Measurements from ENCODE around the gene SCGB1C2. TPM values are rescaled to one million over a fixed set of nuclear protein-coding genes. Genes with fewer than 3 reads are reported as not detected.

The SCGB1C2 gene
- total and polyA plus RNA-seq, 2 experiments from 2014 or later, result not detected

DNA sequence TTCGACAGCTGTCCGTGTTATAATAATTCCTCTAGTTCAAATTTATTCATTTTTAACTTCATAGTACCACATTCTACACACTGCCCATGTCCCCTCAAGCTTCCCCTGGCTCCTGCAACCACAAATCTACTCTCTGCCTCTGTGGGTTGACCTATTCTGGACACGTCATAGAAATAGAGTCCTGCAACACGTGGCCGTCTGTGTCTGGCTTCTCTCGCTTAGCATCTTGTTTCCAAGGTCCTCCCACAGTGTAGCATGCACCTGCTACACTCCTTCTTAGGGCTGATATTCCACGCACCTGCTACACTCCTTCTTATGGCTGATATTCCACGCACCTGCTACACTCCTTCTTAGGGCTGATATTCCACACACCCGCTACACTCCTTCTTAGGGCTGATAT lies 16.5 kb downstream of the SCGB1C2 start:
- 77 to 81% methylated on average over 8 to 9 of the region's 9 CpGs for WGBS, 2 experiments (ENCODE audit: low coverage in 1 of 2, low lambda C conversion rate in 2 of 2, missing lambda C conversion rate in 2 of 2)
- no peak overlapping the region for H3K4me3 ChIP-seq

DNA sequence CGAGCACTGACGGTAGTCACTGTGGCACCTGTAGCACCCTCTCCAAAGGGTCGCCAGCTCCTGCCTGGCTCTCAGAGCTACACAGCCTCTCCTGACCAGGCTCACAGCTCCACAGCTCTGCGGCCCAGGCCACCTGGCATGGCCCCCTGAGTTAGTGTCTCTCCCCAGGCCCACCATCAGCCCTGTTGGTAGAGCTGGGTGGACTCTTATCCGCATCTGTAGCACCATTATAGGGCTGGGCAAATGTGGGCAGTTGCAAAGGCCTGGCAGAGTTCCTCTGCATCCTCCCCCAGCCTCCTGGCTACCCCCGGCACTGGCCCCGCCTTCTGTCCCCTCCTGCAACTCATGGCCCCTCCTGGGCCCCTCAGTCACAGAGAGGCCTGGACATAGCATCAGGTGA lies 18.2 kb downstream of the SCGB1C2 start:
- no peak for TF ChIP-seq EZH2phosphoT487 (IDR thresholded peaks at IDR 0.05; ENCODE audit: insufficient read depth, low read depth)
- TF ChIP-seq EZH2 (IDR thresholded peaks at IDR 0.05; ENCODE audit: insufficient read depth, poor library complexity, severe bottlenecking), result no peak
- H3K9me2 ChIP-seq (ENCODE audit: insufficient read depth), result no peaks in the 10 kb centered on the region
- no peak overlapping the region for H2AFZ ChIP-seq
- no peak overlapping the region for H3K4me2 ChIP-seq (ENCODE audit: unreplicated experiment)
- in situ Hi-C loops (cut with MboI), result no loop called here
- no peaks in the 10 kb centered on the region for H3K4me1 ChIP-seq (ENCODE audit: insufficient read depth)
- H3K36me3 ChIP-seq (ENCODE audit: low read depth), result no peaks in the 10 kb centered on the region
- H3K79me2 ChIP-seq (ENCODE audit: insufficient read depth), result no peaks in the 10 kb centered on the region
- no peak overlapping the region for H3K9ac ChIP-seq
- H3F3A ChIP-seq (ENCODE audit: insufficient read depth), result no peaks in the 10 kb centered on the region
- no peak overlapping the region for H3K27ac ChIP-seq
- no peaks in the 10 kb centered on the region for H3K9me3 ChIP-seq (ENCODE audit: low read depth)
- no peaks in the 10 kb centered on the region for H4K20me1 ChIP-seq (ENCODE audit: insufficient read depth)
- DNase-seq, result no peak
- no peak overlapping the region for H3K4me3 ChIP-seq
- H3K27me3 ChIP-seq (replicated peaks; ENCODE audit: insufficient read depth), result no peaks in the 10 kb centered on the region
- WGBS, 2 experiments (ENCODE audit: low coverage in 1 of 2, low lambda C conversion rate in 2 of 2, missing lambda C conversion rate in 2 of 2), result 66 to 78% methylated on average over 7 of the region's 7 CpGs

More for the DNA sequence above, 16.5 kb downstream of the SCGB1C2 start:
- Histone ChIP-seq H3K9me2 (ENCODE audit: insufficient read depth) (no peaks in the 10 kb centered on the region), H3K4me1 (ENCODE audit: insufficient read depth) (no peaks in the 10 kb centered on the region), H3K27me3 (replicated peaks; ENCODE audit: insufficient read depth) (no peaks in the 10 kb centered on the region), H3K79me2 (ENCODE audit: insufficient read depth) (no peaks in the 10 kb centered on the region), H3K27ac (no peak overlapping the region), H2AFZ (no peak overlapping the region), H3K36me3 (ENCODE audit: low read depth) (no peaks in the 10 kb centered on the region), H4K20me1 (ENCODE audit: insufficient read depth) (no peaks in the 10 kb centered on the region), H3K9ac (no peak overlapping the region), H3K4me2 (ENCODE audit: unreplicated experiment) (no peak overlapping the region), H3F3A (ENCODE audit: insufficient read depth) (no peaks in the 10 kb centered on the region), H3K9me3 (ENCODE audit: low read depth) (no peaks in the 10 kb centered on the region)
- TF ChIP-seq EZH2phosphoT487 (IDR thresholded peaks at IDR 0.05; ENCODE audit: insufficient read depth, low read depth) (no peak), EZH2 (IDR thresholded peaks at IDR 0.05; ENCODE audit: insufficient read depth, poor library complexity, severe bottlenecking) (no peak)
- in situ Hi-C loops (cut with MboI), result no loop called here
- no peak for DNase-seq

DNA sequence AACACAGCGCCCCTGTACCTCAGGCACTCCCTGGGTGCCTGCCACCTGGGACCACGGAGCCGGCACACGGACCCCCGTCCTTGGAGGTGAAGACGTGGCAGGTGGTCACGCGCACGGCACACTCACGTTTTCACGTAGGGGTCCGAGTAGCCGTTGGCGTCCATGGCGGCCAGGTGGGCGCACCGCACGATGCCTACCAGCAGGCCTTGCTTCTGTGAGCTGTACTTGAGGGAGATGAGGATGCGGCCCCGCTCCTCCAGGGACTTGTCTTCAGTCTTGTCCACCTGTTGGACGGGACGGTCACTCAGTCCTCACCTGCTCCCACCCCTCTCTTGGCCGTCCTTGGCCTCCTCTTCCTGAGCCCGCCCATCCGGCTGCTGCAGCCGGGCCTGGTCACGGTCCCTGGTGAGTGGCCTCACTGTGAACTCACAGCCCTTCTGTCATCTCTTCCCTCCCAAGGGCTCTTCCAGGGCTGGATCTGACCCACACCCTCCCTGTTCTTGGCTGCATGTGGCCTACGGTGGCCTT lies 18.8 kb downstream of the SCGB1C2 start:
- H3K79me2 ChIP-seq (ENCODE audit: insufficient read depth), result no peaks in the 10 kb centered on the region
- H3K36me3 ChIP-seq (ENCODE audit: low read depth), result no peaks in the 10 kb centered on the region
- no peak overlapping the region for H3K4me2 ChIP-seq (ENCODE audit: unreplicated experiment)
- H3K27ac ChIP-seq, result no peak overlapping the region
- H3K9me2 ChIP-seq (ENCODE audit: insufficient read depth), result no peaks in the 10 kb centered on the region
- 77 to 87% methylated on average over 20 to 24 of the region's 28 CpGs for WGBS, 2 experiments (ENCODE audit: low coverage in 1 of 2, low lambda C conversion rate in 2 of 2, missing lambda C conversion rate in 2 of 2)
- H3K4me1 ChIP-seq (ENCODE audit: insufficient read depth), result no peaks in the 10 kb centered on the region
- no peak overlapping the region for H2AFZ ChIP-seq
- H3K9me3 ChIP-seq (ENCODE audit: low read depth), result no peaks in the 10 kb centered on the region
- no peak for TF ChIP-seq EZH2 (IDR thresholded peaks at IDR 0.05; ENCODE audit: insufficient read depth, poor library complexity, severe bottlenecking)
- TF ChIP-seq EZH2phosphoT487 (IDR thresholded peaks at IDR 0.05; ENCODE audit: insufficient read depth, low read depth), result no peak
- H4K20me1 ChIP-seq (ENCODE audit: insufficient read depth), result no peaks in the 10 kb centered on the region
- no peaks in the 10 kb centered on the region for H3K27me3 ChIP-seq (replicated peaks; ENCODE audit: insufficient read depth)
- H3K4me3 ChIP-seq, result no peak overlapping the region
- H3K9ac ChIP-seq, result no peak overlapping the region
- in situ Hi-C loops (cut with MboI), result no loop called here
- no peak for DNase-seq
- no peaks in the 10 kb centered on the region for H3F3A ChIP-seq (ENCODE audit: insufficient read depth)

DNA sequence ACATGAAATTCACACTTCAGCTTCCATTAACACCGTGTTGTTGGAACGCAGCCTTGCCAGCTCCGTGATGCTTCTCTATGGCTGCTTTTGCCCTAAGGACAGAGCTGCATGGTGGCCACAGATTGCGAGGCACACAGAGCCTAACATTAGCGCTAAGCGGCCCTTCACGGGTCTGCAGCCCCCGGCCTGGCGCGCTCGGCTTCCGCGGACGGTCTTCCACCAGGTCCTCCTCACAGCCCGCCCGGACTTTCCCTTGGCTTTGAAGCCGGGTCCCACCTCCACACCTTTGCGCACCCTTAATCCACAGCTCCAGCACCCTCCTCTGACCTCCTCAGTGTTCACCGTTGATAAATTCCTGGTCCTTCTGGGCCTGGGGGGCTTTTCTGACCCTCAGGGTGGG lies 19.6 kb downstream of the SCGB1C2 start:
- WGBS, 2 experiments (ENCODE audit: low coverage in 1 of 2, low lambda C conversion rate in 2 of 2, missing lambda C conversion rate in 2 of 2), result 84 to 88% methylated on average over 18 to 19 of the region's 19 CpGs
- TF ChIP-seq EZH2phosphoT487 (IDR thresholded peaks at IDR 0.05; ENCODE audit: insufficient read depth, low read depth) (no peak), EZH2 (IDR thresholded peaks at IDR 0.05; ENCODE audit: insufficient read depth, poor library complexity, severe bottlenecking) (no peak)
- no peak overlapping the region for H3K9ac ChIP-seq
- no peaks in the 10 kb centered on the region for H3K27me3 ChIP-seq (replicated peaks; ENCODE audit: insufficient read depth)
- no peak overlapping the region for H3K4me2 ChIP-seq (ENCODE audit: unreplicated experiment)
- no peak overlapping the region for H3K27ac ChIP-seq
- H3K4me1 ChIP-seq (ENCODE audit: insufficient read depth), result no peaks in the 10 kb centered on the region
- no peak overlapping the region for H2AFZ ChIP-seq
- no peak for DNase-seq
- in situ Hi-C loops (cut with MboI), result no loop called here
- H3K36me3 ChIP-seq (ENCODE audit: low read depth), result no peaks in the 10 kb centered on the region
- no peaks in the 10 kb centered on the region for H3K9me2 ChIP-seq (ENCODE audit: insufficient read depth)
- H3K4me3 ChIP-seq, result no peak overlapping the region
- no peaks in the 10 kb centered on the region for H4K20me1 ChIP-seq (ENCODE audit: insufficient read depth)
- H3K79me2 ChIP-seq (ENCODE audit: insufficient read depth), result no peaks in the 10 kb centered on the region
- no peaks in the 10 kb centered on the region for H3K9me3 ChIP-seq (ENCODE audit: low read depth)
- H3F3A ChIP-seq (ENCODE audit: insufficient read depth), result no peaks in the 10 kb centered on the region

DNA sequence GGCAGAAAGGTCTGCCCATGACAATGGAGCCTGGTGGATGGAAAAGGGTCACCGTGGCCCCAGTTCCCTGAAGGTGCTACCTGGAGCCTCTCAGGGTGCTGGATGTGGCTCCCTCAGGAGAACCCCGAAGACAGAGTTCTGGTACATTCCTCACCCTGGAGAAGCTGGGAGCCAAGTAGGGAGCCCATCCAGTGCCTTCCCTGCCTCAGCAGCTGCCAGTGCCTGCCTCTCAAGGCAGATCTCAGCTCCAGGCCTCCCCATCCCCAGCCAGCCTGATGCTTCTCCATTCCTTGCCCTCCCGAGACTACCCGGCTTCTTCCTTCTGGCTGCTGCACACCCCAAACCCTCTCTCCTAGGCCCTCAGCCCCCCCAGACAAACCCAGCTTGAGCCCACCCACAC lies 20.5 kb downstream of the SCGB1C2 start:
- Histone ChIP-seq H3K27ac (no peak overlapping the region), H3K27me3 (replicated peaks; ENCODE audit: insufficient read depth) (no peaks in the 10 kb centered on the region; the same call in 1 of the 2 replicates), H3F3A (ENCODE audit: insufficient read depth) (no peaks in the 10 kb centered on the region), H3K4me1 (ENCODE audit: insufficient read depth) (no peaks in the 10 kb centered on the region), H3K9ac (no peak overlapping the region), H3K4me2 (ENCODE audit: unreplicated experiment) (no peak overlapping the region), H3K4me3 (no peak overlapping the region), H4K20me1 (ENCODE audit: insufficient read depth) (no peaks in the 10 kb centered on the region), H3K79me2 (ENCODE audit: insufficient read depth) (no peaks in the 10 kb centered on the region), H3K36me3 (ENCODE audit: low read depth) (no peaks in the 10 kb centered on the region), H3K9me2 (ENCODE audit: insufficient read depth) (no peaks in the 10 kb centered on the region), H2AFZ (no peak overlapping the region), H3K9me3 (ENCODE audit: low read depth) (no peaks in the 10 kb centered on the region)
- in situ Hi-C loops (cut with MboI), result no loop called here
- no peak for DNase-seq
- 52 to 67% methylated on average over 4 of the region's 4 CpGs for WGBS, 2 experiments (ENCODE audit: low coverage in 1 of 2, low lambda C conversion rate in 2 of 2, missing lambda C conversion rate in 2 of 2)
- TF ChIP-seq EZH2phosphoT487 (IDR thresholded peaks at IDR 0.05; ENCODE audit: insufficient read depth, low read depth) (no peak), EZH2 (IDR thresholded peaks at IDR 0.05; ENCODE audit: insufficient read depth, poor library complexity, severe bottlenecking) (no peak)

Measured in GM23248 (cell line).